ENCODE measurements around the gene ATP11A. TPM values are rescaled to one million over a fixed set of nuclear protein-coding genes. Genes with fewer than 3 reads are reported as not detected.

ATP11A gene
- total and polyA plus RNA-seq, 9 of the 15 experiments (the other 6 are each of a cell fraction or from before 2014, with no cell fraction given) = 0.38 to 34.2 (median 4.2) TPM

DNA sequence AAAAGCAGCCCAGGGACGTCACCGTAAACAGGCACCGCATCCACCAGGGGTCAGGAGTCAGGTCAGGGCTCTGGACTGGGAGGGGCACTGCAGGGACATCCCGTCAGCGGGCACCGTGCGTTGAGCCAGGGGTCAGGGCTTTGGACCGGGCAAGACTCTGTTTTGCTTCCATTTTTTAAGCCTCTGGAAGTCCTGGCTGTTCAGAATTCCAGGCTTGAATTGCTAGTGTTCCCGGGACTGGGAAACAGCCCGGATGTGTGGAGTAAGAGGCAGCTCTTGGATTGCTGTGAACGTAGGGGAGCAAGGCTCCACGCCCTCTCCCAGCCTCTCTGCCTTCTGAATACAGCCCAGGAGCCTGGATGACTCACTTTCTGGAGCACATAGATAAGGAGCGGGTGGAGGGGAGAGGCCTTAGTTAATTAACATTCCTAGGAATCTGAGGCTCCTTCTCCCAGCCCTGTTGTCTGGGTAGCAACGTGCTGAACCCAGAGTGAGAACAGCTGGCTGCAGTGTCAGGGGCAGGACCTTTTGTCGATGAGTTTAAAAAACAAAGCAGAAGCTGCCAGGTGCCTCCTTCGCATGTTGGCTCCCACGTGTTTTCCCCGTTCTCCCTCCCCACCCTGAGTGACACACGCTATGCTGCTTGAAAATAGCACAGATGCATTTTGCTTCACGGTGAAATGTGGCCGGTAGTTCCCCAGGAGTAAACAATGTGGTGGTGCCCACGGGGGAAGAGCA is 21.9 kb downstream of the ATP11A start (continued):
- TF ChIP-seq, protein P1, sequence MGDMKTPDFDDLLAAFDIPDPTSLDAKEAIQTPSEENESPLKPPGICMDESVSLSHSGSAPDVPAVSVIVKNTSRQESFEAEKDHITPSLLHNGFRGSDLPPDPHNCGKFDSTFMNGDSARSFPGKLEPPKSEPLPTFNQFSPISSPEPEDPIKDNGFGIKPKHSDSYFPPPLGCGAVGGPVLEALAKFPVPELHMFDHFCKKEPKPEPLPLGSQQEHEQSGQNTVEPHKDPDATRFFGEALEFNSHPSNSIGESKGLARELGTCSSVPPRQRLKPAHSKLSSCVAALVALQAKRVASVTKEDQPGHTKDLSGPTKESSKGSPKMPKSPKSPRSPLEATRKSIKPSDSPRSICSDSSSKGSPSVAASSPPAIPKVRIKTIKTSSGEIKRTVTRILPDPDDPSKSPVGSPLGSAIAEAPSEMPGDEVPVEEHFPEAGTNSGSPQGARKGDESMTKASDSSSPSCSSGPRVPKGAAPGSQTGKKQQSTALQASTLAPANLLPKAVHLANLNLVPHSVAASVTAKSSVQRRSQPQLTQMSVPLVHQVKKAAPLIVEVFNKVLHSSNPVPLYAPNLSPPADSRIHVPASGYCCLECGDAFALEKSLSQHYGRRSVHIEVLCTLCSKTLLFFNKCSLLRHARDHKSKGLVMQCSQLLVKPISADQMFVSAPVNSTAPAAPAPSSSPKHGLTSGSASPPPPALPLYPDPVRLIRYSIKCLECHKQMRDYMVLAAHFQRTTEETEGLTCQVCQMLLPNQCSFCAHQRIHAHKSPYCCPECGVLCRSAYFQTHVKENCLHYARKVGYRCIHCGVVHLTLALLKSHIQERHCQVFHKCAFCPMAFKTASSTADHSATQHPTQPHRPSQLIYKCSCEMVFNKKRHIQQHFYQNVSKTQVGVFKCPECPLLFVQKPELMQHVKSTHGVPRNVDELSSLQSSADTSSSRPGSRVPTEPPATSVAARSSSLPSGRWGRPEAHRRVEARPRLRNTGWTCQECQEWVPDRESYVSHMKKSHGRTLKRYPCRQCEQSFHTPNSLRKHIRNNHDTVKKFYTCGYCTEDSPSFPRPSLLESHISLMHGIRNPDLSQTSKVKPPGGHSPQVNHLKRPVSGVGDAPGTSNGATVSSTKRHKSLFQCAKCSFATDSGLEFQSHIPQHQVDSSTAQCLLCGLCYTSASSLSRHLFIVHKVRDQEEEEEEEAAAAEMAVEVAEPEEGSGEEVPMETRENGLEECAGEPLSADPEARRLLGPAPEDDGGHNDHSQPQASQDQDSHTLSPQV (IDR thresholded peaks at IDR 0.05) = peak; percentile 60; the same call in 1 of the 2 replicates
- no peak for TF ChIP-seq CEBPB (tag; IDR thresholded peaks at IDR 0.05)
- TF ChIP-seq CHD2 (IDR thresholded peaks at IDR 0.05; ENCODE audit: low read depth, low read length) = 0 out of 2 replicates have a peak, but pooled peaks have one; percentile 9
- TF ChIP-seq, protein P2, sequence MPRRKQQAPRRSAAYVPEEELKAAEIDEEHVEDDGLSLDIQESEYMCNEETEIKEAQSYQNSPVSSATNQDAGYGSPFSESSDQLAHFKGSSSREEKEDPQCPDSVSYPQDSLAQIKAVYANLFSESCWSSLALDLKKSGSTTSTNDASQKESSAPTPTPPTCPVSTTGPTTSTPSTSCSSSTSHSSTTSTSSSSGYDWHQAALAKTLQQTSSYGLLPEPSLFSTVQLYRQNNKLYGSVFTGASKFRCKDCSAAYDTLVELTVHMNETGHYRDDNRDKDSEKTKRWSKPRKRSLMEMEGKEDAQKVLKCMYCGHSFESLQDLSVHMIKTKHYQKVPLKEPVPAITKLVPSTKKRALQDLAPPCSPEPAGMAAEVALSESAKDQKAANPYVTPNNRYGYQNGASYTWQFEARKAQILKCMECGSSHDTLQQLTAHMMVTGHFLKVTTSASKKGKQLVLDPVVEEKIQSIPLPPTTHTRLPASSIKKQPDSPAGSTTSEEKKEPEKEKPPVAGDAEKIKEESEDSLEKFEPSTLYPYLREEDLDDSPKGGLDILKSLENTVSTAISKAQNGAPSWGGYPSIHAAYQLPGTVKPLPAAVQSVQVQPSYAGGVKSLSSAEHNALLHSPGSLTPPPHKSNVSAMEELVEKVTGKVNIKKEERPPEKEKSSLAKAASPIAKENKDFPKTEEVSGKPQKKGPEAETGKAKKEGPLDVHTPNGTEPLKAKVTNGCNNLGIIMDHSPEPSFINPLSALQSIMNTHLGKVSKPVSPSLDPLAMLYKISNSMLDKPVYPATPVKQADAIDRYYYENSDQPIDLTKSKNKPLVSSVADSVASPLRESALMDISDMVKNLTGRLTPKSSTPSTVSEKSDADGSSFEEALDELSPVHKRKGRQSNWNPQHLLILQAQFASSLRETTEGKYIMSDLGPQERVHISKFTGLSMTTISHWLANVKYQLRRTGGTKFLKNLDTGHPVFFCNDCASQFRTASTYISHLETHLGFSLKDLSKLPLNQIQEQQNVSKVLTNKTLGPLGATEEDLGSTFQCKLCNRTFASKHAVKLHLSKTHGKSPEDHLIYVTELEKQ (CRISPR knock-in tag; IDR thresholded peaks at IDR 0.05) = no peak
- TF ChIP-seq KLF13 (tag; IDR thresholded peaks at IDR 0.05; ENCODE audit: borderline replicate concordance, low read depth) = no peak; the same call in 1 of the 2 replicates
- no peak for TF ChIP-seq KAT2B (IDR thresholded peaks at IDR 0.05; ENCODE audit: low read depth, low read length)
- peak; percentile 85 for TF ChIP-seq LEF1 (IDR thresholded peaks at IDR 0.05)
- no peak for TF ChIP-seq COPS2 (conservative IDR thresholded peaks at IDR 0.05)
- TF ChIP-seq, protein P3, sequence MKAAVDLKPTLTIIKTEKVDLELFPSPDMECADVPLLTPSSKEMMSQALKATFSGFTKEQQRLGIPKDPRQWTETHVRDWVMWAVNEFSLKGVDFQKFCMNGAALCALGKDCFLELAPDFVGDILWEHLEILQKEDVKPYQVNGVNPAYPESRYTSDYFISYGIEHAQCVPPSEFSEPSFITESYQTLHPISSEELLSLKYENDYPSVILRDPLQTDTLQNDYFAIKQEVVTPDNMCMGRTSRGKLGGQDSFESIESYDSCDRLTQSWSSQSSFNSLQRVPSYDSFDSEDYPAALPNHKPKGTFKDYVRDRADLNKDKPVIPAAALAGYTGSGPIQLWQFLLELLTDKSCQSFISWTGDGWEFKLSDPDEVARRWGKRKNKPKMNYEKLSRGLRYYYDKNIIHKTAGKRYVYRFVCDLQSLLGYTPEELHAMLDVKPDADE (conservative IDR thresholded peaks at IDR 0.05; ENCODE audit: control insufficient read depth, low read depth, low read length) = peak; percentile 25; the same call in 1 of the 2 replicates
- peak; percentile 74 for TF ChIP-seq MYC (IDR thresholded peaks at IDR 0.05; ENCODE audit: low read depth, low read length)
- no peak for TF ChIP-seq MYC (CRISPR knock-in tag; IDR thresholded peaks at IDR 0.05; ENCODE audit: borderline replicate concordance, low read depth)
- no peak for TF ChIP-seq KLF10 (CRISPR knock-in tag; IDR thresholded peaks at IDR 0.05)
- TF ChIP-seq, protein P4, sequence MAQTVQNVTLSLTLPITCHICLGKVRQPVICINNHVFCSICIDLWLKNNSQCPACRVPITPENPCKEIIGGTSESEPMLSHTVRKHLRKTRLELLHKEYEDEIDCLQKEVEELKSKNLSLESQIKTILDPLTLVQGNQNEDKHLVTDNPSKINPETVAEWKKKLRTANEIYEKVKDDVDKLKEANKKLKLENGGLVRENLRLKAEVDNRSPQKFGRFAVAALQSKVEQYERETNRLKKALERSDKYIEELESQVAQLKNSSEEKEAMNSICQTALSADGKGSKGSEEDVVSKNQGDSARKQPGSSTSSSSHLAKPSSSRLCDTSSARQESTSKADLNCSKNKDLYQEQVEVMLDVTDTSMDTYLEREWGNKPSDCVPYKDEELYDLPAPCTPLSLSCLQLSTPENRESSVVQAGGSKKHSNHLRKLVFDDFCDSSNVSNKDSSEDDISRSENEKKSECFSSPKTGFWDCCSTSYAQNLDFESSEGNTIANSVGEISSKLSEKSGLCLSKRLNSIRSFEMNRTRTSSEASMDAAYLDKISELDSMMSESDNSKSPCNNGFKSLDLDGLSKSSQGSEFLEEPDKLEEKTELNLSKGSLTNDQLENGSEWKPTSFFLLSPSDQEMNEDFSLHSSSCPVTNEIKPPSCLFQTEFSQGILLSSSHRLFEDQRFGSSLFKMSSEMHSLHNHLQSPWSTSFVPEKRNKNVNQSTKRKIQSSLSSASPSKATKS (CRISPR knock-in tag; IDR thresholded peaks at IDR 0.05) = no peak
- TF ChIP-seq ZFP36 (IDR thresholded peaks at IDR 0.05; ENCODE audit: low read depth, low read length, partially characterized antibody) = no peak
- TF ChIP-seq GATAD2B (IDR thresholded peaks at IDR 0.05; ENCODE audit: borderline replicate concordance) = no peak; the same call in 1 of the 2 replicates
- TF ChIP-seq KLF16 (IDR thresholded peaks at IDR 0.05) = peak; percentile 78
- no peak for TF ChIP-seq ZFP30 (CRISPR knock-in tag; IDR thresholded peaks at IDR 0.05; ENCODE audit: borderline replicate concordance)
